T-helper 1 cell treated with Interleukin-12 subunit alpha and Interleukin-12 subunit beta and Interleukin-4 antibody, amounts not matched to agents 30 μg/mL and 1 μg/mL, for 36 hours (primary cell): ENCODE results near the gene NDUFAF7.
"Not testable (repeated sequence)": the region's sequence is repeated elsewhere in the genome, so short reads cannot be mapped to it uniquely, and the experiment has no call there.

Experiments
- H3K27ac Mint-ChIP-seq: one replicate; pipeline ENCODE4 v1.8.0; 2021; ENCODE audit warnings: mild to moderate bottlenecking, mixed read lengths
- H3K27me3 Mint-ChIP-seq: one replicate; pipeline ENCODE4 v1.8.0; 2021; ENCODE audit warnings: low read depth, mixed read lengths
- H3K36me3 Mint-ChIP-seq: one replicate; pipeline ENCODE4 v1.8.0; 2021; ENCODE audit warnings: low read depth, mixed read lengths
- H3K4me1 Mint-ChIP-seq: one replicate; pipeline ENCODE4 v1.8.0; 2021; ENCODE audit warnings: low read depth, mixed read lengths
- H3K4me3 Mint-ChIP-seq: one replicate; pipeline ENCODE4 v1.8.0; 2021; ENCODE audit warnings: mild to moderate bottlenecking, moderate library complexity, mixed read lengths
- H3K9me3 Mint-ChIP-seq: one replicate; pipeline ENCODE4 v1.8.0; 2021; ENCODE audit warnings: mixed read lengths

The NDUFAF7 gene

GRCh38 chr2:37282746-37283145 is 51.3 kb downstream of the NDUFAF7 start:
- H3K4me3 Mint-ChIP-seq = no peak overlapping the region
- no peaks in the 10 kb centered on the region for H3K4me1 Mint-ChIP-seq
- H3K9me3 Mint-ChIP-seq = no peaks in the 10 kb centered on the region
- H3K36me3 Mint-ChIP-seq = peaks cover 7% of the 10 kb centered on the region
- no peak overlapping the region for H3K27ac Mint-ChIP-seq
- no peaks in the 10 kb centered on the region for H3K27me3 Mint-ChIP-seq

- H3K27me3 Mint-ChIP-seq = no peaks in the 10 kb centered on the region
- no peak overlapping the region for H3K4me3 Mint-ChIP-seq
These were observed 51.7 kb downstream of the NDUFAF7 start for GRCh38 chr2:37283207-37283606.

GRCh38 chr2:37284381-37284780 is 52.9 kb downstream of the NDUFAF7 start:
- H3K27me3 Mint-ChIP-seq = no peaks in the 10 kb centered on the region
- H3K36me3 Mint-ChIP-seq = peaks cover 7% of the 10 kb centered on the region
- H3K4me1 Mint-ChIP-seq = no peaks in the 10 kb centered on the region
- H3K27ac Mint-ChIP-seq = no peak overlapping the region
- no peak overlapping the region for H3K4me3 Mint-ChIP-seq
- H3K9me3 Mint-ChIP-seq = no peaks in the 10 kb centered on the region

More at GRCh38 chr2:37283207-37283606, 51.7 kb downstream of the NDUFAF7 start:
- Mint-ChIP-seq H3K27ac (no peak overlapping the region), H3K36me3 (peaks cover 7% of the 10 kb centered on the region), H3K4me1 (no peaks in the 10 kb centered on the region), H3K9me3 (no peaks in the 10 kb centered on the region)

- Mint-ChIP-seq H3K4me1 (no peaks in the 10 kb centered on the region), H3K27me3 (no peaks in the 10 kb centered on the region), H3K9me3 (no peaks in the 10 kb centered on the region), H3K4me3 (no peak overlapping the region), H3K27ac (no peak overlapping the region), H3K36me3 (peaks cover 4% of the 10 kb centered on the region)
These were observed 56.5 kb downstream of the NDUFAF7 start for GRCh38 chr2:37287966-37288365.

- no peak overlapping the region for H3K4me3 Mint-ChIP-seq
- H3K36me3 Mint-ChIP-seq = peaks cover 4% of the 10 kb centered on the region
- H3K27ac Mint-ChIP-seq = no peak overlapping the region
- no peaks in the 10 kb centered on the region for H3K4me1 Mint-ChIP-seq
- H3K9me3 Mint-ChIP-seq = no peaks in the 10 kb centered on the region
- no peaks in the 10 kb centered on the region for H3K27me3 Mint-ChIP-seq
These were observed 60.2 kb downstream of the NDUFAF7 start for GRCh38 chr2:37291680-37292079.

- not testable (repeated sequence) for H3K4me3 Mint-ChIP-seq, H3K27ac Mint-ChIP-seq, H3K36me3 Mint-ChIP-seq, H3K9me3 Mint-ChIP-seq, H3K4me1 Mint-ChIP-seq, H3K27me3 Mint-ChIP-seq
These were observed 63.4 kb downstream of the NDUFAF7 start for GRCh38 chr2:37294858-37295257.

- H3K4me3 Mint-ChIP-seq = no peak overlapping the region
- H3K27ac Mint-ChIP-seq = no peak overlapping the region
- no peaks in the 10 kb centered on the region for H3K27me3 Mint-ChIP-seq
- H3K36me3 Mint-ChIP-seq = peaks cover 2% of the 10 kb centered on the region
- no peaks in the 10 kb centered on the region for H3K9me3 Mint-ChIP-seq
- H3K4me1 Mint-ChIP-seq = no peaks in the 10 kb centered on the region
These were observed 64.1 kb downstream of the NDUFAF7 start for GRCh38 chr2:37295469-37296073.

- Mint-ChIP-seq H3K36me3 (no peaks in the 10 kb centered on the region), H3K27ac (no peak overlapping the region), H3K27me3 (no peaks in the 10 kb centered on the region), H3K4me1 (no peaks in the 10 kb centered on the region), H3K9me3 (no peaks in the 10 kb centered on the region), H3K4me3 (no peak overlapping the region)
These were observed 66.2 kb downstream of the NDUFAF7 start for GRCh38 chr2:37297632-37298031.
